Stomach (tissue), 9 donors: Measurements from ENCODE around the gene RBMS1. TPM values are rescaled to one million over a fixed set of nuclear protein-coding genes. Genes with fewer than 3 reads are reported as not detected.
"Not testable (repeated sequence)": the region's sequence is repeated elsewhere in the genome, so short reads cannot be mapped to it uniquely, and the experiment has no call there.

ENCODE experiments used
- DNase-seq, 2 donors: peaks; one replicate each; pipeline versions ENCODE4 v3.0.0 to v3.0.0-alpha.2; 2013 to 2019
- H3K27ac ChIP-seq, 5 donors: fragments of 200-600 bp in 4 of 5; sonication (generic) in 4 of 5; one replicate each; pipeline ENCODE4 v1.5.1; 2013 to 2019; ENCODE audit warnings: mild to moderate bottlenecking in 1 of 5, moderate library complexity in 1 of 5
- H3K27me3 ChIP-seq, 3 donors: fragments of 200-600 bp; sonication (generic); one replicate each; pipeline ENCODE4 v1.5.1; 2017 to 2019; ENCODE audit warnings: mixed run types in 1 of 3
- H3K36me3 ChIP-seq, 4 donors: fragments of 200-600 bp; sonication (generic); 1 replicate in 3 of 4; 2 replicates in 1 of 4; pipeline ENCODE4 v1.5.1; 2016 to 2019
- H3K4me1 ChIP-seq, 4 donors: fragments of 200-600 bp; sonication (generic); one replicate each; pipeline ENCODE4 v1.5.1; 2016 to 2019
- H3K4me3 ChIP-seq, 4 donors: fragments of 200-600 bp; sonication (generic) in 3 of 4; one replicate each; pipeline ENCODE4 v1.5.1; 2016 to 2019; ENCODE audit warnings: mild to moderate bottlenecking in 1 of 4
- H3K9me3 ChIP-seq, 4 donors: fragments of 200-600 bp; sonication (generic); one replicate each; pipeline ENCODE4 v1.5.1; 2016 to 2019
- CTCF ChIP-seq, 7 experiments: fragments of 450-650 bp in 4 of 7; fragments of 200-600 bp in 3 of 7; sonication (generic) in 3 of 7; IDR thresholded peaks; one replicate each; pipeline ENCODE4 v1.5.1; 2016 to 2019; ENCODE audit warnings: antibody characterized with exemption in 7 of 7, control low read depth in 2 of 7, mild to moderate bottlenecking in 1 of 7
- EP300 ChIP-seq: sonication (generic); formaldehyde crosslinking; IDR thresholded peaks from one replicate; pipeline ENCODE4 v1.6.1; 2017; ENCODE audit warnings: antibody characterized with exemption
- POLR2A ChIP-seq, 4 donors: fragments of 450-650 bp; IDR thresholded peaks; one replicate each; pipeline ENCODE4 v1.6.1; 2016; ENCODE audit warnings: antibody characterized with exemption in 4 of 4, control low read depth in 2 of 4, mild to moderate bottlenecking in 1 of 4, moderate library complexity in 1 of 4
- POLR2AphosphoS5 ChIP-seq, 3 donors: sonication (generic); formaldehyde crosslinking; IDR thresholded peaks; one replicate each; pipeline ENCODE4 v1.6.1; 2016; ENCODE audit warnings: antibody characterized with exemption in 3 of 3
- WGBS, 5 donors: extraction: QIAGEN DNeasy Blood & Tissue Kit in 3 of 5; methylation state at CpG; one replicate each; pipeline versions ENCODE4 v1.1.5 to v1.1.7; 2013 to 2018; 5-methylcytosine and 5-hydroxymethylcytosine counted together
- intact Hi-C: fragments of 100-400 bp; cut with DNase I; formaldehyde crosslinking; loops from one replicate; pipeline ENCODE4 v1.15.1; 2023; ENCODE audit warnings: low total_unique reads
- polyA plus RNA-seq, 3 donors: library from polyadenylated mRNA; stranded (reverse); fragments of 200-250 nt; gene quantifications; one replicate each; pipeline ENCODE4 v1.2.3, GENCODE V29; 2013
- total RNA-seq, 5 donors: library from RNA; depleted of rRNA; stranded (reverse); fragments of >200 nt; gene quantifications; one replicate each; pipeline versions ENCODE4 v1.1.0 to v1.2.3, GENCODE V29; 2014 to 2016
- donor health status: healthy with polysubstance abuse.
- donor health status: Bipolar disorder and iron deficiency.
- donor health status: healthy.

The RBMS1 gene
- total and polyA plus RNA-seq, 8 donors: 4.3 to 134 (median 27.8) TPM

DNA sequence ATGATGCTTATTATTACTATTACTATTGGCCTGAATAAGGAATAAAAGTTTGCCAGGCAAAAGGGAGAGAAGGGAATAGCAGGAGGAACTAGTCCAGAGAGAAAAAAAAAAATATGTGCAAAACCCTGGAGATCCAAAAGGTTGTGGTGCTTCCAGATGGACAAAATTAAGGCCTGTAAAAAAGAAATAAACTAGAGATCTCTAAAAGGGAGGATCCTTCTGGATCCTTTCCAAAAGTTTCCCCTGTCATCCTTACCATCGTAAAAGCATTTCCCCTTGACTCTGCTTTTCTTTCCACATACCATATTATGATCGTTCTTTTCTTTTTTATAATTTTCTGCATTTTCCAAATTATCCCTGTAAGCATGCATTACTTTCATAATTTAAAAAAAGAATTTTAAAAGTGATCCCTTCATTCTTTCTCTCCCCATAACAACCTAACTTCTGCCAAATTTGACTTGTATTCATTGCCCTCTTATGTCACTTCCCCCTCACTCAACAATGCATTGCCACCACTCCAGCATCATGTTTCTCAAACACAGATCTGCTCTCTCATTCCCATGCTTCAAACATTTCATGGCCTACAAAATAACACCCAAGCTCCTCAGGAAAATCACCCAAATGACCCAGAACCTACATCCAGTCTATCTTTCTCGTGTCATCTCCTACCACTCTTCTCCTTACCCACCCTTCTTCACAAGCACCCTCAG is 40.3 kb downstream of the RBMS1 start:
- WGBS, 5 donors: 63 to 91% (median 88%) methylated on average over 3 of the region's 3 CpGs
- H3K4me1 ChIP-seq: peaks cover 4 to 55% (median 31%) of the 10 kb centered on the region in 4 donors
- H3K36me3 ChIP-seq: no peaks in the 10 kb centered on the region
- no peak for DNase-seq
- TF ChIP-seq CTCF (IDR thresholded peaks at IDR 0.05): no peak
- TF ChIP-seq EP300: no peak
- no peak overlapping the region for H3K4me3 ChIP-seq
- no peaks in the 10 kb centered on the region for H3K9me3 ChIP-seq
- intact Hi-C loops: no loop called here
- peak overlapping the region in 1 of 5 donors; percentile 51 for H3K27ac ChIP-seq
- no peaks in the 10 kb centered on the region for H3K27me3 ChIP-seq

- no peaks in the 10 kb centered on the region for H3K36me3 ChIP-seq
- intact Hi-C loops: no loop called here
- H3K27me3 ChIP-seq: no peaks in the 10 kb centered on the region
- TF ChIP-seq EP300: no peak
- TF ChIP-seq CTCF (IDR thresholded peaks at IDR 0.05): no peak
- TF ChIP-seq POLR2AphosphoS5 (IDR thresholded peaks at IDR 0.05): no peak
- no peak overlapping the region for H3K4me3 ChIP-seq
- DNase-seq: no peak
- H3K9me3 ChIP-seq: no peaks in the 10 kb centered on the region
- peaks cover 0 to 34% (median 19%) of the 10 kb centered on the region in 4 donors for H3K4me1 ChIP-seq
- no peak overlapping the region for H3K27ac ChIP-seq
These were observed 43.1 kb downstream of the RBMS1 start for GRCh38 chr2:160450486-160450885.

DNA sequence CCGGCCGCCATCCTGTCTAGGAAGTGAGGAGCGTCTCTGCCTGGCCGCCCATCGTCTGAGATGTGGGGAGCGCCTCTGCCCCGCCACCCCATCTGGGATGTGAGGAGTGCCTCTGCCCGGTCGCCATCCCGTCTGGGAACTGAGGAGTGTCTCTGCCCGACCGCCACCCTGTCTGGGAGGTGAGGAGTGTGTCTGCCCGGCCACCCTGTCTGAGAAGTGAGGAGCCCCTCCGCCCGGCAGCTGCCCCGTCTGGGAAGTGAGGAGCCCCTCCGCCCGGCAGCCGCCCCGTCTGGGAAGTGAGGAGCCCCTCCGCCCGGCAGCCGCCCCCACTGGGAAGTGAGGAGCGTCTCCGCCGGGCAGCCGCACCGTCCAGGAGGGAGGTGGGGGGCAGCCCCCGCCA is 44.8 kb downstream of the RBMS1 start:
- DNase-seq, H3K4me3 ChIP-seq, H3K27ac ChIP-seq, intact Hi-C loops, H3K9me3 ChIP-seq, H3K36me3 ChIP-seq, H3K27me3 ChIP-seq: not testable (repeated sequence)
- peaks cover 0 to 19% (median 7%) of the 10 kb centered on the region in 4 donors for H3K4me1 ChIP-seq
- WGBS, 5 donors: 86 to 98% (median 92%) methylated on average over 11 to 26 of the region's 29 CpGs

DNA sequence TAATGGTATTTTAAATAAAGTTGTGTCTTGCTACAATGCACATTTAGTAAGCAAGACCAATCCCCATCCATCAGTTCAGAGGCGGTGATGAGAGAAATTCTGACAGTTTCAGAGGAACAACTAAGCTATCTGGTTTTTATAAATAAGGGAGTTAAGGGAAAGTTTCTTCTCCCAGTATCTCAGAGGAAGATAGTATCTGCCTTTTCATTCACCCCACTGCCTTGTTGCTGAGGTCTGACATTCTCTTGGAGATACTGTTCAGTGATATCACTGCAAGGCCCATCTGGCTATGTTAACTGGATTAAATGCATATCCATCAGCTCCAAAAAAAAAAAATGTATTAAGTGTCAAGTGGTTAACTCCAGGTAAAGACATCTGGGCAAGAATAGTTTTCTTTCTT is 47.9 kb downstream of the RBMS1 start:
- H3K4me1 ChIP-seq: peaks cover 0 to 21% (median under 1%) of the 10 kb centered on the region in 4 donors
- no peak for DNase-seq
- H3K27me3 ChIP-seq: no peaks in the 10 kb centered on the region
- no peaks in the 10 kb centered on the region for H3K9me3 ChIP-seq
- no peak for TF ChIP-seq EP300
- TF ChIP-seq POLR2A (IDR thresholded peaks at IDR 0.05): no peak
- no peak for TF ChIP-seq POLR2AphosphoS5 (IDR thresholded peaks at IDR 0.05)
- TF ChIP-seq CTCF (IDR thresholded peaks at IDR 0.05): no peak
- H3K27ac ChIP-seq: no peak overlapping the region
- WGBS, 5 donors: 86 to 99% (median 96%) methylated on average over 1 of the region's 1 CpG
- no peak overlapping the region for H3K4me3 ChIP-seq
- H3K36me3 ChIP-seq: no peaks in the 10 kb centered on the region
- intact Hi-C loops: no loop called here

DNA sequence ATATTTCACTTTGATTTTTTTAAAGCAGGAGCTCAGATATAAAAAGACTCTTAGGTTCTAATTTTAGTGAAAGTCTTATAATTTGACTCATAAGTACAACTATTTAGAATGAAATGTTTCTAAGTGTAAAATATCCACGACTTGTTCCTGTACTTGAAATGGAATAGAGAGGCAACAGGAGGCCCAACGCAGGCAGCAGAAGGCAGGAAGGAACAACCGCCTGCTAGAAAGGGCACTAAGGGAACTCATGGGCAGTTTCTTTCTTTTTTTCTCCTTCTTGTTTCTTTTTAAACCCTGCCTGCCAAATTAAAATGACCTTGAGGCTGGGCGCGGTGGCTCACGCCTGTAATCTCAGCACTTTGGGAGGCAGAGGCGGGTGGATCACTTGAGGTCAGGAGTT is 51.0 kb downstream of the RBMS1 start:
- Histone ChIP-seq H3K36me3 (no peaks in the 10 kb centered on the region), H3K4me1 (peaks cover 0 to 14% (median 0%) of the 10 kb centered on the region in 4 donors), H3K27ac (no peak overlapping the region), H3K4me3 (no peak overlapping the region), H3K9me3 (no peaks in the 10 kb centered on the region), H3K27me3 (no peaks in the 10 kb centered on the region)
- no peak for TF ChIP-seq POLR2A (IDR thresholded peaks at IDR 0.05)
- no peak for TF ChIP-seq CTCF (IDR thresholded peaks at IDR 0.05)
- TF ChIP-seq EP300: no peak
- TF ChIP-seq POLR2AphosphoS5 (IDR thresholded peaks at IDR 0.05): no peak
- no peak for DNase-seq
- 87 to 92% (median 89%) methylated on average over 7 of the region's 7 CpGs for WGBS, 5 donors
- intact Hi-C loops: no loop called here
